ENCODE data around the gene TBX10. TPM values are rescaled to one million over a fixed set of nuclear protein-coding genes. Genes with fewer than 3 reads are reported as not detected.
A peak's percentile ranks its signal among the peaks of the same experiment; 100 is the strongest.
"Not testable (repeated sequence)": the region's sequence is repeated elsewhere in the genome, so short reads cannot be mapped to it uniquely, and the experiment has no call there.

The TBX10 gene
- total RNA-seq, 1 donor from 2014 or later: not detected

- no peak for DNase-seq (ENCODE audit: low read depth)
These were observed 40.4 kb downstream of the TBX10 start for GRCh38 chr11:67599149-67599548.

DNA sequence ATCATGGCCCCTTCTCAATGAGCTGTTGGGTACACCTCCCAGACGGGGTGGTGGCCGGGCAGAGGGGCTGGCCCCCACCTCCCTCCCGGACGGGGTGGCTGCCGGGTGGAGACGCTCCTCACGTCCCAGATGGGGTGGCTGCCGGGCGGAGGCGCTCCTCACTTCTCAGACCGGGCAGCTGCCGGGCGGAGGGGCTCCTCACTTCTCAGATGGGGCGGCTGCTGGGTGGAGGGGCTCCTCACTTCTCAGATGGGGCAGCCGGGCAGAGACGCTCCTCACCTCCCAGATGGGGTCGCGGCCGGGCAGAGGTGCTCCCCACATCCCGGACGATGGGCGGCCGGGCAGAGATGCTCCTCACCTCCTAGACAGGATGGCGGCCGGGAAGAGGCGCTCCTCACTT is 41.6 kb downstream of the TBX10 start:
- DNase-seq (ENCODE audit: low read depth): not testable (repeated sequence)

DNA sequence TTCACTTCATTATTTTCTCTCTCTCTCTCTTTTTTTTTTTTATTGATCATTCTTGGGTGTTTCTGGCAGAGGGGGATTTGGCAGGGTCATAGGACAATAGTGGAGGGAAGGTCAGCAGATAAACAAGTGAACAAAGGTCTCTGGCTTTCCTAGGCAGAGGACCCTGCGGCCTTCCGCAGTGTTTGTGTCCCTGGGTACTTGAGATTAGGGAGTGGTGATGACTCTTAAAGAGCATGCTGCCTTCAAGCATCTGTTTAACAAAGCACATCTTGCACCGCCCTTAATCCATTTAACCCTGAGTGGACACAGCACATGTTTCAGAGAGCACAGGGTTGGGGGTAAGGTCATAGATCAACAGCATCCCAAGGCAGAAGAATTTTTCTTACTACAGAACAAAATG is 42.1 kb downstream of the TBX10 start:
- DNase-seq (ENCODE audit: low read depth): not testable (repeated sequence)

- no peak for DNase-seq (ENCODE audit: low read depth)
These were observed 42.7 kb downstream of the TBX10 start for GRCh38 chr11:67596753-67597300.

DNA sequence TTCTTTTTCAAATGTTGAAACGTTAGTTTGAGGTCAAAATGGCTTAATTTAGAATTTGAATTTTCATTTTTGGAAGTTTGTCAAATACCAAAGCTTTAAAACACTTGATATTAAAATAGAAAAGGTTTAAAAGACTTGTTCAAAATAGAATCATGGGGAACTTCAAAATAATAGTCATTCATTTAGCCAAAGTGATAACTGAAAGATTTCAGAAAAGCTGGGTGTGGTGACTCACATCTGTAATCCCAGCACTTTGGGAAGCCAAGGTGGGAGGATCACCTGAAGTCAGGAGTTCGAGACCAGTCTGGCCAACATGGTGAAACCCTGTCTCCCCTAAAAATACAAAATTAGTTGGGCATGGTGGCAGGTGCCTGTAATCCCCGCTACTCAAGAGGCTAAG is 45.1 kb downstream of the TBX10 start:
- no peak for DNase-seq (ENCODE audit: low read depth)

- no peak for DNase-seq (ENCODE audit: low read depth)
These were observed 46.0 kb downstream of the TBX10 start for GRCh38 chr11:67593565-67593905.

DNA sequence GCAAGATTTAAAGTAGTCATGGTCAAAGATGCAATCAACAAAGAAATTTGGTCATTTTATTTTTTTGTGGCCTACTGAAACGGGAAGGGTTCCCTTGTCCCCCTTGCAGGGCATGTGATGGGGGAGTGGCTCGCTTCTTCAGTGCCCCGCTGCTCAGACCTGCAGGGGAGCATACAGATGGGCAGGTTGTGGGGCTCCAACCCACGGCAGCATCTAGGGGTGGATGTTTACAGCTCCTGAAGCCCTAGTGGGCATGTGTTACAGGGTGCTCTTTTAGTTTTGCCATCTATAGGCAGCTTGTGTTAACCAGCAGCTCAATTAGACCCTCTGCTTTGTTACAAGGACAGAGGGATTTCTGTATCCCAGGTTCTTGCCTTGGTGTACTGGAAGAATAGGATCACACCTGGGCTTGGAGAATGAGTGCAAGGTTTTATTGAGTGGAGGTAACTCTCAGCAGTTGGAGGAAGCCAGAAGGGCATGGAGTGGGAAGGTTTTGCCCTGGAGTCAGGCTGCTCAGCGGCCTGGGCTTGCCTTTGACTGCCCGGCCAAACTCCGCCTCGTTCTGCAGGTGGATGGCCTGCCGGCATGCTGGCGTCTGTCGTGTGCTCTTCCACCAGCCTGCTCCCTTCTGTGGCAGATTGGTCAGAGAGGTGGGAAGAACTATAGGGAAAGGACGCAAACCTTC is 46.5 kb downstream of the TBX10 start:
- no peak for DNase-seq (ENCODE audit: low read depth)

DNA sequence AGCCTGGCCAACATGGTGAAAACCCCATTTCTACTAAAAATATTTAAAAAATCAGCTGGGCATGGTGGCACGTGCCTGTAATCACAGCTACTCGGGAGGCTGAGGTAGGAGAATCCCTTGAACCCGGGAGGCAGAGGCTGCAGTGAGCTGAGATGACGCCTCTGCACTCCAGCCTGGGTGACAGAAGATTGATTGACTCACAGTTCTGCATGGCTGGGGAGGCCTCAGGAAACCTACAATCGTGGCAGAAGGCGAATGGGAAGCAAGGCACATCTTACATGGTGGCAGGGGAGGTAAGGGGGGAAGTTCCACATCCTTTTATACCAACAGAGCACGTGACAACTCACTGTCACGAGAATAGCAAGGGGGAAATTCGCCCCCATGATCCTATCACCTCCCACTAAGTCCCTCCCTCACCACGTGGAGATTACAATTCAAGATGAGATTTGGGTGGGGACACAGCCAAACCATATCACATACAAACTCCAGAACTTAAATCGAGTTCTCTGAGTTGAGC is 50.6 kb downstream of the TBX10 start:
- not testable (repeated sequence) for DNase-seq (ENCODE audit: low read depth)

GRCh38 chr11:67588136-67588503 is 51.4 kb downstream of the TBX10 start:
- DNase-seq (ENCODE audit: low read depth): no peak

- DNase-seq (ENCODE audit: low read depth): no peak
These were observed 52.9 kb downstream of the TBX10 start for GRCh38 chr11:67586568-67587250.

DNA sequence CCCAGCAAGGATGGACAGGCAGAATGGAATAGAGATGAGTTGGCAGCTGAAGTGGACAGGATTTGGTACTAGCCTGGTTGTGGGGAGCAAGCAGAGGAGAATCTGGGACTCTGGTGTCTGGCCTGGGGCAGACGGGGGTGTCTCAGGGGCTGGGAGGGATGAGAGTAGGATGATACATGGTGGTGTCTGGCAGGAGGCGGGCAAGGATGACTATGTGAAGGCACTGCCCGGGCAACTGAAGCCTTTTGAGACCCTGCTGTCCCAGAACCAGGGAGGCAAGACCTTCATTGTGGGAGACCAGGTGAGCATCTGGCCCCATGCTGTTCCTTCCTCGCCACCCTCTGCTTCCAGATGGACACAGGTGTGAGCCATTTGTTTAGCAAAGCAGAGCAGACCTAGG is 53.7 kb downstream of the TBX10 start:
- no peak for DNase-seq (ENCODE audit: low read depth)

DNA sequence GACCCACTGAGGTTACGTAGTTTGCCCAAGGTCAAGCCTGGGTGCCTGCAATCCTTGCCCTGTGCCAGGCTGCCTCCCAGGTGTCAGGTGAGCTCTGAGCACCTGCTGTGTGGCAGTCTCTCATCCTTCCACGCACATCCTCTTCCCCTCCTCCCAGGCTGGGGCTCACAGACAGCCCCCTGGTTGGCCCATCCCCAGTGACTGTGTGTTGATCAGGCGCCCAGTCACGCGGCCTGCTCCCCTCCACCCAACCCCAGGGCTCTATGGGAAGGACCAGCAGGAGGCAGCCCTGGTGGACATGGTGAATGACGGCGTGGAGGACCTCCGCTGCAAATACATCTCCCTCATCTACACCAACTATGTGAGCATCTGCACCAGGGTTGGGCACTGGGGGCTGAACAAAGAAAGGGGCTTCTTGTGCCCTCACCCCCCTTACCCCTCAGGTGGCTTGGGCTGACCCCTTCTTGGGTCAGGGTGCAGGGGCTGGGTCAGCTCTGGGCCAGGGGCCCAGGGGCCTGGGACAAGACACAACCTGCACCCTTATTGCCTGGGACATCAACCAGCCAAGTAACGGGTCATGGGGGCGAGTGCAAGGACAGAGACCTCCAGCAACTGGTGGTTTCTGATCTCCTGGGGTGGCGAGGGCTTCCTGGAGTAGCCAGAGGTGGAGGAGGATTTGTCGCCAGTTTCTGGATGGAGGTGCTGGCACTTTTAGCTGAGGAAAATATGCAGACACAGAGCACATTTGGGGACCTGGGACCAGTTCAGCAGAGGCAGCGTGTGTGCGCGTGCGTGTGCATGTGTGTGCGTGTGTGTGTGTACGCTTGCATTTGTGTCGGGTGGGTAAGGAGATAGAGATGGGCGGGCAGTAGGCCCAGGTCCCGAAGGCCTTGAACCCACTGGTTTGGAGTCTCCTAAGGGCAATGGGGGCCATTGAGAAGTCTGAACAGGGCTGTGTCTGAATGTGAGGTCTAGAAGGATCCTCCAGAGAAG is 54.4 kb downstream of the TBX10 start:
- DNase-seq (ENCODE audit: low read depth): no peak

DNA sequence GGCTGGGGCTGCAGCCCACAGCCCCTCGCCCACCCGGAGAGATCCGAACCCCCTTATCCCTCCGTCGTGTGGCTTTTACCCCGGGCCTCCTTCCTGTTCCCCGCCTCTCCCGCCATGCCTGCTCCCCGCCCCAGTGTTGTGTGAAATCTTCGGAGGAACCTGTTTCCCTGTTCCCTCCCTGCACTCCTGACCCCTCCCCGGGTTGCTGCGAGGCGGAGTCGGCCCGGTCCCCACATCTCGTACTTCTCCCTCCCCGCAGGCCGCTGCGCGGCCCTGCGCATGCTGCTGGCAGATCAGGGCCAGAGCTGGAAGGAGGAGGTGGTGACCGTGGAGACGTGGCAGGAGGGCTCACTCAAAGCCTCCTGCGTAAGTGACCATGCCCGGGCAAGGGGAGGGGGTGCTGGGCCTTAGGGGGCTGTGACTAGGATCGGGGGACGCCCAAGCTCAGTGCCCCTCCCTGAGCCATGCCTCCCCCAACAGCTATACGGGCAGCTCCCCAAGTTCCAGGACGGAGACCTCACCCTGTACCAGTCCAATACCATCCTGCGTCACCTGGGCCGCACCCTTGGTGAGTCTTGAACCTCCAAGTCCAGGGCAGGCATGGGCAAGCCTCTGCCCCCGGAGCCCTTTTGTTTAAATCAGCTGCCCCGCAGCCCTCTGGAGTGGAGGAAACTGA is 55.2 kb downstream of the TBX10 start:
- DNase-seq (ENCODE audit: low read depth): peak; percentile 26

- DNase-seq (ENCODE audit: low read depth): peak; percentile 61
These were observed 56.0 kb downstream of the TBX10 start, which contains the start of gene GSTP1 for GRCh38 chr11:67583247-67584204. TSS of gene GSTP1 (plus strand) at chr11:67583812. CDS start at chr11:67583844, 32 bp downstream.

- DNase-seq (ENCODE audit: low read depth): no peak
These were observed 57.6 kb downstream of the TBX10 start for GRCh38 chr11:67582011-67582410.

- DNase-seq (ENCODE audit: low read depth): peak; percentile 63
These were observed 58.1 kb downstream of the TBX10 start for GRCh38 chr11:67581469-67581868.
